Measurements from ENCODE around the gene MKLN1. TPM values are rescaled to one million over a fixed set of nuclear protein-coding genes. Genes with fewer than 3 reads are reported as not detected.
A peak's percentile ranks its signal among the peaks of the same experiment; 100 is the strongest.
"Not testable (repeated sequence)": the region's sequence is repeated elsewhere in the genome, so short reads cannot be mapped to it uniquely, and the experiment has no call there.

MKLN1 gene
- polyA plus RNA-seq, 4 donors, result 7.9 to 32.6 (median 17.8) TPM

DNA sequence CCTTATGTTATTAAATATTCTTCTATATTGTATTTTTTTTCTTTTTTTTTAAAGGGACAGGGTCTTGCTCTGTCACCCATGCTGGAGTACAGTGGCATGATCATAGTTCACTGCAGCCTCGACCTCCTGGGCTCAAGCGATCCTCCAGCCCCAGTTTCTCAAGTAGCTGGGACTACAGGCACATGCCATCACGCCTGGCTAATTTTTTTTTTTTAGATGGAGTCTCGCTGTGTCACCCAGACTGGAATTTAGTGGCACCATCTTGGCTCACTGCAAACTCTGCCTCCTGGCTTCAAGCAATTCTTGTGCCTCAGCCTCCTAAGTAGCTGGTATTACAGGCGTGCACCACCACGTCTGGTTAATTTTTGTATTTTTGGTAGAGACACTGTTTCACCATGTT lies 5.1 kb downstream of the MKLN1 start:
- H3K4me3 ChIP-seq (ENCODE audit: low read depth in 1 of 3, low read length in 3 of 3); H3K9me3 ChIP-seq (ENCODE audit: control insufficient read depth in 2 of 2, insufficient read depth in 1 of 2, low read depth in 1 of 2, low read length in 1 of 2); H3K27ac ChIP-seq (ENCODE audit: low read depth in 1 of 3, low read length in 2 of 3); FAIRE-seq; H3K36me3 ChIP-seq (ENCODE audit: control insufficient read depth in 3 of 3, insufficient read depth in 2 of 3, low read depth in 1 of 3, low read length in 3 of 3); DNase-seq; H3K27me3 ChIP-seq (ENCODE audit: control insufficient read depth in 3 of 3, insufficient read depth in 3 of 3, low read length in 3 of 3): not testable (repeated sequence)
- 94 to 96% (median 96%) methylated on average over 6 of the region's 6 CpGs for WGBS, 3 donors
- peaks cover 7 to 11% (median 9%) of the 10 kb centered on the region in 3 donors for H3K4me1 ChIP-seq (ENCODE audit: control insufficient read depth in 3 of 3, insufficient read depth in 2 of 3, low read depth in 1 of 3, low read length in 2 of 3)

DNA sequence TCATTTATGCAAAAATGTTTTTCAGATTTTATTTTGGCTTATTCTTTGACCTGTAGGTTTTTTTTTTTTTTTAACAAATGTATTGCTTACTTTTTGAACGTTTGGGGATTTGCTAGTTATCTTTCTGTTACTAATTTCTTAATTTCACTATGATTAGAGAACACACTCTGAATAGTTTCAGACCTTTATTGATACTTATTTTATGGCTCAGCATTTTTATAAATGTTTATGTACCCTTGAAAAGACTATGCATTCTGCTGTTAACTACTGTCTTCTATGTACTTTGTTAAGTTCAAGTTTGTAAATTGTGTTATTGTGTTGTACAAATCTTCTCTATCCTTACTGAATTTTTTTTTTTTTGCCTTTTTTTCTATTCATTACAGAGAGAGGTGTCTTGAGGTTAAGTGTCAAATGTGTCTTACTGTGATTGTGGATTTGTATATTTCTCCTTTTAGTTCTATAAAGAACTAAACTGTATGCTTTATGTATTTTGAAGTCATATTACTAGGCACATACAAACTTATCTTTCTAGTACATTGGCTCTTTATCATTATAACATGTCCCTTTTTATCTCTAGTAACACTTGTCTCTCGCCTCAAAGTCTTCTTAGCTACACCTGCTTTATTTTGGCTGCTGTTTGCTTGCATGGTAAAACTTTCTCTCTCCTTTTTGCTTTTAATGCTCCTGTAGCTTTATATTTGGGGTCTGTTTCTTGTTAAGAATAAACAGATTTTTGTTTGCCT lies 8.1 kb downstream of the MKLN1 start:
- H3K27ac ChIP-seq (ENCODE audit: low read depth in 1 of 3, low read length in 2 of 3), result no peak overlapping the region
- FAIRE-seq (no peak), DNase-seq (no peak)
- no peaks in the 10 kb centered on the region for H3K27me3 ChIP-seq (ENCODE audit: control insufficient read depth in 3 of 3, insufficient read depth in 3 of 3, low read length in 3 of 3)
- 39 to 70% (median 51%) methylated on average over 2 of the region's 2 CpGs for WGBS, 3 donors
- peaks cover 2 to 20% (median 3%) of the 10 kb centered on the region in 3 donors for H3K4me1 ChIP-seq (ENCODE audit: control insufficient read depth in 3 of 3, insufficient read depth in 2 of 3, low read depth in 1 of 3, low read length in 2 of 3)
- H3K9me3 ChIP-seq (ENCODE audit: control insufficient read depth in 2 of 2, insufficient read depth in 1 of 2, low read depth in 1 of 2, low read length in 1 of 2), result peaks cover 0 to 3% of the 10 kb centered on the region in 2 donors
- H3K4me3 ChIP-seq (ENCODE audit: low read depth in 1 of 3, low read length in 3 of 3), result no peak overlapping the region
- H3K36me3 ChIP-seq (ENCODE audit: control insufficient read depth in 3 of 3, insufficient read depth in 2 of 3, low read depth in 1 of 3, low read length in 3 of 3), result peaks cover 0 to 8% (median 0%) of the 10 kb centered on the region in 3 donors

DNA sequence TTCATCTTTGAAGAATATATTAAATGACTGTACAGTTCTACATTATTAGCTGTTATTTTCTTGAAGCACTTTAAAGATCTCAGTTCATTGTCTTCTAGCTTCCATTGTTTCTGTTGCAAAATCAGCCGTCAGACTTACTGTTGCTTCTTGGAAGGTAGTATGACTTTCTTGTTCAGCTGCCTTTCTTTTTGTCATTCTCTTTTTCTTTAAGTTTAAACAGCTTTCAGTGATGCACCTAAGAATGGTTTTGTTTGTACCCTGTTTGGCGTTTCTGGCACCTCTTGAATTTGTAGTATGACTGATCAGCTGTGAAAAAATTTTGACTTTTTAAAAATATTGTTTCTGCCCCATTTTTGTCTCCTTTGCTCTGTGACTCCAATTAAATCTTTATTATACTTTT lies 9.3 kb downstream of the MKLN1 start:
- Histone ChIP-seq H3K4me1 (ENCODE audit: control insufficient read depth in 3 of 3, insufficient read depth in 2 of 3, low read depth in 1 of 3, low read length in 2 of 3) (peaks cover 2 to 16% (median 5%) of the 10 kb centered on the region in 3 donors), H3K36me3 (ENCODE audit: control insufficient read depth in 3 of 3, insufficient read depth in 2 of 3, low read depth in 1 of 3, low read length in 3 of 3) (peaks cover 0 to 6% (median 0%) of the 10 kb centered on the region in 3 donors), H3K4me3 (ENCODE audit: low read depth in 1 of 3, low read length in 3 of 3) (no peak overlapping the region), H3K27ac (ENCODE audit: low read depth in 1 of 3, low read length in 2 of 3) (no peak overlapping the region), H3K9me3 (ENCODE audit: control insufficient read depth in 2 of 2, insufficient read depth in 1 of 2, low read depth in 1 of 2, low read length in 1 of 2) (peaks cover 0 to 3% of the 10 kb centered on the region in 2 donors), H3K27me3 (ENCODE audit: control insufficient read depth in 3 of 3, insufficient read depth in 3 of 3, low read length in 3 of 3) (no peaks in the 10 kb centered on the region)
- no peak for FAIRE-seq
- DNase-seq, result no peak
- whole genome bisulfite sequencing, 3 donors, result 95 to 98% (median 95%) methylated on average over 2 of the region's 2 CpGs

DNA sequence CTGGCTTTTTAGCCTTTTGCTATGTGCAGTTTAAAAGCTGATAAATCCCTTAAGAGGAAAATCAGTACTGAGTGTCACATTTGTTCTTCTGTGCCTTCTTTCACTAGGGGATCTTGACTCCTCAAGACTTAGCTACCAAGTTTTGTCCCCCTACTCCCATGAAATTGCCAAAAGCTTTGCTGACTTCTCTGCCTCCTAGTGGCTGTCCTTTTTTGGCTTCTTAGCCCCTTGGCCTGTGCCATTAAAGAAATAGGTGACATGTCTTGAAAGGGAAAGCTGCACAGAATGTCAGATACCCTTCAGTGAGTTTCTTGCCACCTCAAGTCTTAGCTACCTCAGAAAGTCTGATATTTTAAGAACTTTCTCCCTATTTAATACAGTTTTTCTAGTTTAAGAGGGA lies 10.5 kb downstream of the MKLN1 start:
- H3K36me3 ChIP-seq (ENCODE audit: control insufficient read depth in 3 of 3, insufficient read depth in 2 of 3, low read depth in 1 of 3, low read length in 3 of 3), result peaks cover 0 to under 1% (median 0%) of the 10 kb centered on the region in 3 donors
- peaks cover 2 to 16% (median 2%) of the 10 kb centered on the region in 3 donors for H3K4me1 ChIP-seq (ENCODE audit: control insufficient read depth in 3 of 3, insufficient read depth in 2 of 3, low read depth in 1 of 3, low read length in 2 of 3)
- FAIRE-seq (no peak), DNase-seq (peak; percentile 12 to 27)
- peaks cover 0 to 3% of the 10 kb centered on the region in 2 donors for H3K9me3 ChIP-seq (ENCODE audit: control insufficient read depth in 2 of 2, insufficient read depth in 1 of 2, low read depth in 1 of 2, low read length in 1 of 2)
- no peaks in the 10 kb centered on the region for H3K27me3 ChIP-seq (ENCODE audit: control insufficient read depth in 3 of 3, insufficient read depth in 3 of 3, low read length in 3 of 3)
- peak overlapping the region in 1 of 3 donors; percentile 33 for H3K4me3 ChIP-seq (ENCODE audit: low read depth in 1 of 3, low read length in 3 of 3)
- H3K27ac ChIP-seq (ENCODE audit: low read depth in 1 of 3, low read length in 2 of 3), result peak overlapping the region in 2 of 3 donors; percentile 47 to 84

DNA sequence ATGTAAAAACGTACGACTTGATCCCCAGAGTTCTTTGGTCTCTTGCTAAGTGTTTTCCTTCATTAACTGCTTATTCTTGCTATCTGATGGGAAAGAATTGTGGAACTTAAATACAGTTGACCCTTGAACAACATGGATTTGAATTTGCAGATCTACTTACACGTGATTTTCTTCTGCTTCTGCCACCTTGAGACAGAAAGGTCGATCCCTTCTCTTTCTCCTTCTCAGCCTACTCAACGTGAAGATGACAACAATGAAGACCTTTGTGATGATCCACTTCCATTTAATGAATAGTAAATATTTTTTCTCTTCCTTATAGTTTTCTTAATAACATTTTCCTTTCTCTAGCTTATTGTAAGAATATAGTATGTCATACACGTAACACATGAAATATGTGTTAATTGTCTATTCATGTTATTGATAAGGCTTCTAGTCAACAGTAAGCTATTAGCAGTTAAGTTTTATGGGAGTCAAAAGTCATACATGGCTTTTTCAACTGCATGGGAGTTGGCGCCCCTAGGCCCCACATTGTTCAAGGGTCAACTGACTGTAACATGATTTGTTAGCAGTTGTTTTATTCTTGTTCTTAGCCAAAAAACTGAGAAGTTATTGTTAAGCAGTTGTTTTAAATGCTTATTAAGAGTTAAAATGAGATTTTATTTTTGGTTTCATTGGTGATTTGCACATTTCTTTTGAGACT lies 11.2 kb downstream of the MKLN1 start:
- no peaks in the 10 kb centered on the region for H3K27me3 ChIP-seq (ENCODE audit: control insufficient read depth in 3 of 3, insufficient read depth in 3 of 3, low read length in 3 of 3)
- H3K9me3 ChIP-seq (ENCODE audit: control insufficient read depth in 2 of 2, insufficient read depth in 1 of 2, low read depth in 1 of 2, low read length in 1 of 2), result peaks cover 0 to 3% of the 10 kb centered on the region in 2 donors
- H3K4me3 ChIP-seq (ENCODE audit: low read depth in 1 of 3, low read length in 3 of 3), result peak overlapping the region in 1 of 3 donors; percentile 16
- H3K4me1 ChIP-seq (ENCODE audit: control insufficient read depth in 3 of 3, insufficient read depth in 2 of 3, low read depth in 1 of 3, low read length in 2 of 3), result peaks cover 2 to 16% (median 2%) of the 10 kb centered on the region in 3 donors
- DNase-seq (peak; percentile 82 to 86), FAIRE-seq (peak; percentile 55)
- H3K27ac ChIP-seq (ENCODE audit: low read depth in 1 of 3, low read length in 2 of 3), result peak overlapping the region; percentile 31 to 84 (median 60)
- 20 to 52% (median 36%) methylated on average over 7 of the region's 7 CpGs for WGBS, 3 donors
- H3K36me3 ChIP-seq (ENCODE audit: control insufficient read depth in 3 of 3, insufficient read depth in 2 of 3, low read depth in 1 of 3, low read length in 3 of 3), result no peaks in the 10 kb centered on the region

DNA sequence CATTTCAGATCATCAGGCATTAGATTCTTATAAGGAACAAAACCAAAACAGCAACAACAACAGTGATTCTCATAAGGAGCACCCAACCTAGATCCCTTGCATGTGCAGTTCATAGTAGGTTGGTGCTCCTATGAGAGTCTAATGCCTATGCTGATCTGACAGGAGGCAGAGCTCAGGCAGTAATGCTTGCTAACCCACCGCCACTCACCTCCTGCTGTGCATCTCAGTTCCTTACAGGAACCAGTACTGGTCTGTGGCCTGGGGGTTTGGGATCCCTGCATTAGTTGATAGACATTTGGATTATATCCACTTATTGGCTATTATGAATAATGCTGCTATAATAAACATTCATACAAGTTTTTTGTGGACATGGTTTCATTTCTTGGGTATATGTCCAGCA lies 14.0 kb downstream of the MKLN1 start:
- no peak overlapping the region for H3K4me3 ChIP-seq (ENCODE audit: low read depth in 1 of 3, low read length in 3 of 3)

DNA sequence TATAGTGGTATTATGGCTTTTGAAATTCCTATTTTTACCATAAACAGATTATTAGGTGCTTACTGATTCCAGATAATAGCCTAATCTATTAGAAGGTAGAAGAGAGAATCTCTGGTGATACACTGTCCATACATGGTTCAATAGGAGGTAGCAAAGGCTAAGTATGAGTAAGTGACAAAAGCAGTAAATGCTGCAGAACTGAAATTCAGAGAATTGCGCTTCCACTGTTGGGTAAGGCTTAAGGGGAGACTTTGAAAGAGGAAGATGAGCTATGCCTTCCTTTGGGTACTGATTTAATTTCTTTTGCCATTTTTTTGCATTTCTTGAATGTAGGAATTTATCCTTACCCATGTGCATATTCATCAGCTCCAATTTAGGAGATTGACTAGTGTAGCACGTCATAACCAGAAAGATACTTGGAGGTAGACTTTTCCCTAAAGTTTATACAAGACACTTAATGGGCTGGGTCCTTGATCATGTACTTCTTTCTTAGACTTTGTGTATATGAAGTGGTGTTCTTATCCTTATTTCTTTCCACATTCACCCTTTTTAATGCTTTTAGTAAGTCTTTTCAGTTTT lies 15.3 kb downstream of the MKLN1 start:
- DNase-seq (no peak), FAIRE-seq (no peak)
- Histone ChIP-seq H3K4me1 (ENCODE audit: control insufficient read depth in 3 of 3, insufficient read depth in 2 of 3, low read depth in 1 of 3, low read length in 2 of 3) (peaks cover 2 to 13% (median 7%) of the 10 kb centered on the region in 3 donors), H3K27me3 (ENCODE audit: control insufficient read depth in 3 of 3, insufficient read depth in 3 of 3, low read length in 3 of 3) (no peaks in the 10 kb centered on the region), H3K36me3 (ENCODE audit: control insufficient read depth in 3 of 3, insufficient read depth in 2 of 3, low read depth in 1 of 3, low read length in 3 of 3) (no peaks in the 10 kb centered on the region), H3K9me3 (ENCODE audit: control insufficient read depth in 2 of 2, insufficient read depth in 1 of 2, low read depth in 1 of 2, low read length in 1 of 2) (no peaks in the 10 kb centered on the region), H3K27ac (ENCODE audit: low read depth in 1 of 3, low read length in 2 of 3) (no peak overlapping the region), H3K4me3 (ENCODE audit: low read depth in 1 of 3, low read length in 3 of 3) (no peak overlapping the region)
- WGBS, 3 donors, result 77 to 81% (median 81%) methylated on average over 2 of the region's 2 CpGs

More for the DNA sequence above, 14.0 kb downstream of the MKLN1 start:
- no peak overlapping the region for H3K27ac ChIP-seq (ENCODE audit: low read depth in 1 of 3, low read length in 2 of 3)
- no peaks in the 10 kb centered on the region for H3K36me3 ChIP-seq (ENCODE audit: control insufficient read depth in 3 of 3, insufficient read depth in 2 of 3, low read depth in 1 of 3, low read length in 3 of 3)
- DNase-seq, result no peak
- H3K4me1 ChIP-seq (ENCODE audit: control insufficient read depth in 3 of 3, insufficient read depth in 2 of 3, low read depth in 1 of 3, low read length in 2 of 3), result peaks cover 2 to 16% (median 2%) of the 10 kb centered on the region in 3 donors
- FAIRE-seq, result no peak
- WGBS, 3 donors, result 82 to 95% (median 88%) methylated on average over 1 of the region's 1 CpG
- H3K9me3 ChIP-seq (ENCODE audit: control insufficient read depth in 2 of 2, insufficient read depth in 1 of 2, low read depth in 1 of 2, low read length in 1 of 2), result no peaks in the 10 kb centered on the region
- H3K27me3 ChIP-seq (ENCODE audit: control insufficient read depth in 3 of 3, insufficient read depth in 3 of 3, low read length in 3 of 3), result no peaks in the 10 kb centered on the region

DNA sequence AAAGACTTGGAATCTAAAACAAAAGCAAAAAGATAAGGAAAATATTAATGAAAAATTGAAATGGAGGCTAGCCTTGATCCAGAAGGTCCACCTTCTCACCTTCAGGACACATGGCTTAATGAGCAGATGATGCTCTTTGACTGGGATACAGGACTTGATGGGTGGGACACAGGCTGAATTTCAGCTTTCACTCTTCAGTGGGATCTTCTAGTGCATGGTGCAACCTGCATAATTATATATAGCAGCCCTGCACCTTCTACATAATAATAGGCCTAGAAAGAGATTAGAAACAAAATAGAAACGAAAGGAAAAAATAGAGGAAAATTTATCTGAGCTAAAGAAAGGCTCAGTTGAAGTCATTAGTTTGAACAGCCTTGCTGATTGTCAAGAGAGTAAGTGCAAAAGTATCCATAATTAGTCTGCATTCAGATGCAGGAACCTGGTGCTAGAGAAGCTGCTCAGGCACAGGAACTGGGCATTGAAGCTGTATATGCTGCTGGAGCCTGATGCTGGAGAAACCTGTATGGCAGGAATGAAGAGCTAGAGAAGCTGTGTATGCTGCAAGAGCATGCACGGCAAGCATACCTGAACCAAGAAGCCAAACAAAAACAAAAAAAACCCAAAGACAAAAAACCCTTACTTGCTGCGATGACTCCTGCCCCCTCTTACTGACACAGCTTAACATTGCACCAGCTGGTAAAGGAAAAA lies 19.4 kb downstream of the MKLN1 start:
- peaks cover 0 to 8% (median 0%) of the 10 kb centered on the region in 3 donors for H3K36me3 ChIP-seq (ENCODE audit: control insufficient read depth in 3 of 3, insufficient read depth in 2 of 3, low read depth in 1 of 3, low read length in 3 of 3)
- H3K27me3 ChIP-seq (ENCODE audit: control insufficient read depth in 3 of 3, insufficient read depth in 3 of 3, low read length in 3 of 3), result no peaks in the 10 kb centered on the region
- no peak overlapping the region for H3K4me3 ChIP-seq (ENCODE audit: low read depth in 1 of 3, low read length in 3 of 3)
- 38 to 70% (median 47%) methylated on average over 3 of the region's 3 CpGs for WGBS, 3 donors
- FAIRE-seq, result no peak
- no peak overlapping the region for H3K27ac ChIP-seq (ENCODE audit: low read depth in 1 of 3, low read length in 2 of 3)
- peak in 1 of 2 donors; percentile 14 for DNase-seq
- H3K4me1 ChIP-seq (ENCODE audit: control insufficient read depth in 3 of 3, insufficient read depth in 2 of 3, low read depth in 1 of 3, low read length in 2 of 3), result peaks cover 0 to 5% (median 0%) of the 10 kb centered on the region in 3 donors
- H3K9me3 ChIP-seq (ENCODE audit: control insufficient read depth in 2 of 2, insufficient read depth in 1 of 2, low read depth in 1 of 2, low read length in 1 of 2), result peaks cover 0 to 3% of the 10 kb centered on the region in 2 donors
